ENCODE data around the gene FOXN1.

The FOXN1 gene

DNA sequence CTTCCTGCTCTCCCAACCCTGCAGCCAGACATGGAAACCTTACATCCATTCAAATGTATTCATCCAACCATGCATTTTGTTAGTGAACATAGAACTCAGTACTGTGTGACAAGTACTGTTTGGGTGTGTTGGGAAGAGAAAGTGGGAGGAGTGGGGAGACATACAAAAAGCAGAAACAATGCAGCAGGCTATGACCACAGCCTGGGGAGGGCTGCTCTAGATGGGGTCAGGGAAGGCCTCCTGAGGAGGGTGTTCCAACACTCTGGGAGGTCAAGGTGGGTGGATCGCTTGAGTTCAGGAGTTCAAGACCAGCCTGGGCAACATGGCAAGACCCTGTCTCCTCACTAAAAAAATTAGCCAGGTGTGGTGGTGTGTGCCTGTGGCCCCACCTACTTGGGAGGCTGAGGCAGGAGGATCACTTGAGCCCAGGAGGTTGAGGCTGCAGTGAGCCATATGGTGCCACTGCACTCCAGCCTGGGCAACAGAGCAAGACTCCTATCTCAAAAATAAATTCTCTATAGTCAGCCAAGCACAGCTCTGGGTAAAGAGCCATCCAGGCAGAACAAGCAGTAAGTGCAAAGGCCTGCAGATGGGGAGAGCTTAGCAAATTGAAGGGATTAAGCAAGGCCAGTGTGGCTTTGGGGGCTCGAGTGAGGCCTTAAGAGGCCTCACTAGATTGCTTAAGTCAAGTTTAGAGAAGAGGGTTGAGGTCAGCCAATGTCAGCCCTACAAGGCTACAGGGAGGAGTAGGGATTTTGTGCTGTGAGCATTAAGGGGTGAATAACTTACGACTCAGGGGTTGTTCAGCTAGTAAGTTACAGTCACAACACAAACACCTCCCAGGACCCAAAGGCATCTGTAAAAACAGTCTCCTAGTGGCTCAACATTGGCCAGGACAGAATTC, 27.2 kb upstream of the FOXN1 start:
- TF ChIP-seq, protein P1, sequence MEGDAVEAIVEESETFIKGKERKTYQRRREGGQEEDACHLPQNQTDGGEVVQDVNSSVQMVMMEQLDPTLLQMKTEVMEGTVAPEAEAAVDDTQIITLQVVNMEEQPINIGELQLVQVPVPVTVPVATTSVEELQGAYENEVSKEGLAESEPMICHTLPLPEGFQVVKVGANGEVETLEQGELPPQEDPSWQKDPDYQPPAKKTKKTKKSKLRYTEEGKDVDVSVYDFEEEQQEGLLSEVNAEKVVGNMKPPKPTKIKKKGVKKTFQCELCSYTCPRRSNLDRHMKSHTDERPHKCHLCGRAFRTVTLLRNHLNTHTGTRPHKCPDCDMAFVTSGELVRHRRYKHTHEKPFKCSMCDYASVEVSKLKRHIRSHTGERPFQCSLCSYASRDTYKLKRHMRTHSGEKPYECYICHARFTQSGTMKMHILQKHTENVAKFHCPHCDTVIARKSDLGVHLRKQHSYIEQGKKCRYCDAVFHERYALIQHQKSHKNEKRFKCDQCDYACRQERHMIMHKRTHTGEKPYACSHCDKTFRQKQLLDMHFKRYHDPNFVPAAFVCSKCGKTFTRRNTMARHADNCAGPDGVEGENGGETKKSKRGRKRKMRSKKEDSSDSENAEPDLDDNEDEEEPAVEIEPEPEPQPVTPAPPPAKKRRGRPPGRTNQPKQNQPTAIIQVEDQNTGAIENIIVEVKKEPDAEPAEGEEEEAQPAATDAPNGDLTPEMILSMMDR (IDR thresholded peaks at IDR 0.05; ENCODE audit: low read depth, low read length, missing control alignments) = no peak
- H3K4me3 ChIP-seq (replicated peaks; ENCODE audit: low read depth, low read length) = no peak overlapping the region
- no peak for DNase-seq (ENCODE audit: extremely low read depth, low read depth)

GRCh38 chr17:28480278-28480677, 25.9 kb upstream of the FOXN1 start:
- TF ChIP-seq, protein P1 (IDR thresholded peaks at IDR 0.05; ENCODE audit: low read depth, low read length, missing control alignments) = no peak
- DNase-seq (ENCODE audit: extremely low read depth, low read depth) = no peak
- no peak overlapping the region for H3K4me3 ChIP-seq (replicated peaks; ENCODE audit: low read depth, low read length)

DNA sequence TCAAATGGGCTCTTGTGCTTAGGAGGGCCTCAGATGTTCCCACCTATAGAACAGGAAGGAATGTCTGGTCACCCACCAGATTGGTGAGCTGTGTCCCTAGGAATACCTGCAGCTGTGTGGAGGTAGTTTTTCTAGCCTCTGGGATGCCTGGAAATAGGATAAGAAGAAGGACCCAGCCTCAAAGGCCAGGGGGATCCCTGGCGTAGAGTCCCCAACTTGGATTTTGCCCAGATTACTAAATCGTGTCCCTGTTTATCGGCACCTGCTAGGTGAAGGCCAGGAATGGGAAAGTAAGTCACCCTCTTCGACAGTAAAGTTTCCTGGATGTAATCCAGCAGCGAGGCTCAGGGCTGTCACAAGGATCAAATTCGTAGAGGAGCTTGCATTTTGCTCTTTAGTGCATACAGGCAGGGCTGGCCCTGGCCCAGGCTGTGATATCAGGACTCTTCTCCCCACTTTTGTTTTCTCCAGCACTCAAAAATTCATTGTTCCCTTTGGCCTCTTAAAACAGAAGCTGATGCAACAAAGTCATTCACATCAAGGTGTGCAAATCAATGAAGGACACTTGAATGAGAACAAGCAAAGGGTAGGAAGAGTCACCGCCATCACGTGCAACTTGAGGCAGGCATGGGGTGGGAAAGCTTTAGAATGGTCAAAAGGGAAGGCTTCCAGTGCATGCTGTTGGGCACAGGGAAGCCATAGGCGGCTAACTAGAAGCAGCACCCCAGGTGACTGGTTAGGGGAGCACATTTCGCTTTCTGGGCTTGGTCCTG, 25.2 kb upstream of the FOXN1 start:
- TF ChIP-seq, protein P1 (IDR thresholded peaks at IDR 0.05; ENCODE audit: low read depth, low read length, missing control alignments) = no peak
- DNase-seq (ENCODE audit: extremely low read depth, low read depth) = no peak
- H3K4me3 ChIP-seq (replicated peaks; ENCODE audit: low read depth, low read length) = no peak overlapping the region

- no peak for DNase-seq (ENCODE audit: extremely low read depth, low read depth)
- TF ChIP-seq, protein P1 (IDR thresholded peaks at IDR 0.05; ENCODE audit: low read depth, low read length, missing control alignments) = no peak
- H3K4me3 ChIP-seq (replicated peaks; ENCODE audit: low read depth, low read length) = no peak overlapping the region
Observed at GRCh38 chr17:28482551-28483199, 23.5 kb upstream of the FOXN1 start.

- H3K4me3 ChIP-seq (replicated peaks; ENCODE audit: low read depth, low read length) = no peak overlapping the region
- no peak for DNase-seq (ENCODE audit: extremely low read depth, low read depth)
- TF ChIP-seq, protein P1 (IDR thresholded peaks at IDR 0.05; ENCODE audit: low read depth, low read length, missing control alignments) = no peak
Observed at GRCh38 chr17:28484296-28484695, 21.9 kb upstream of the FOXN1 start.

- H3K4me3 ChIP-seq (replicated peaks; ENCODE audit: low read depth, low read length) = no peak overlapping the region
- TF ChIP-seq, protein P1 (IDR thresholded peaks at IDR 0.05; ENCODE audit: low read depth, low read length, missing control alignments) = no peak
- DNase-seq (ENCODE audit: extremely low read depth, low read depth) = no peak
Observed at GRCh38 chr17:28485049-28485448, 21.1 kb upstream of the FOXN1 start.
